T47D (cell line): ENCODE data around the gene SLC17A6.

Source experiments
- DNase-seq, 2 experiments: peaks; one replicate each; pipeline versions ENCODE4 v3.0.0 to v3.0.0-alpha.2; 2011 to 2012; ENCODE audit warnings: low read depth in 1 of 2, low spot score in 1 of 2
- JUND ChIP-seq: IDR thresholded peaks from 2 replicates; pipeline ENCODE4 v1.6.1; 2012; ENCODE audit warnings: low read depth
- in situ Hi-C: cut with HindIII; loops from 2 replicates; pipeline ENCODE4 v1.10.0; 2016; ENCODE audit warnings: low sequenced_read_pairs, low pct_unique_long_range_greater_than_20kb

Gene SLC17A6

GRCh38 chr11:22343371-22344032 is 5.3 kb downstream of the SLC17A6 start:
- DNase-seq: no peak
- in situ Hi-C loops: no loop called here
- TF ChIP-seq JUND: no peak

- no peak for DNase-seq
- in situ Hi-C loops: no loop called here
- no peak for TF ChIP-seq JUND
Measured at GRCh38 chr11:22344081-22344480, 5.9 kb downstream of the SLC17A6 start.

GRCh38 chr11:22346282-22346681 is 8.1 kb downstream of the SLC17A6 start:
- no peak for TF ChIP-seq JUND
- in situ Hi-C loops: no loop called here
- no peak for DNase-seq

- in situ Hi-C loops: no loop called here
- TF ChIP-seq JUND: no peak
- DNase-seq: no peak
Measured at GRCh38 chr11:22347857-22348487, 9.8 kb downstream of the SLC17A6 start.

DNA sequence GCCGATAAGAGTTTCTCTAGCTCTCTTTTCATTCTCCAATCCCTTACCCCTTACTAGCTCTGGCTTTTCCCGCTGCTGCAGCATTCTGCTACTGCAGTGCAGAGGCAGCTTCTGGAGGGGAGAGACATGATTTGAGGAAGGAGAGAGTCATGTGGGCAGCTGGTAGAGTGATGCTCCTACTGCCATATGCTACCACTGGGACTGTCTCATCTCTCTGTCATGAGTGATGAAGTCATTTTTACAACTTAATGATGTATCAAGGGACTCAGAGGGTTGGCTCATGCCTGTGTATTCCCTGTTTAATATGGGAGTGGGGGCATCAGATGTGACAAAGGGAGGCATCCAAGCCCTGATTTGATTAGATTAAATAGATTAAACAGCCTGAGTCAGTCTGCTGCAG is 11.3 kb downstream of the SLC17A6 start:
- no peak for TF ChIP-seq JUND
- in situ Hi-C loops: no loop called here
- DNase-seq: no peak

DNA sequence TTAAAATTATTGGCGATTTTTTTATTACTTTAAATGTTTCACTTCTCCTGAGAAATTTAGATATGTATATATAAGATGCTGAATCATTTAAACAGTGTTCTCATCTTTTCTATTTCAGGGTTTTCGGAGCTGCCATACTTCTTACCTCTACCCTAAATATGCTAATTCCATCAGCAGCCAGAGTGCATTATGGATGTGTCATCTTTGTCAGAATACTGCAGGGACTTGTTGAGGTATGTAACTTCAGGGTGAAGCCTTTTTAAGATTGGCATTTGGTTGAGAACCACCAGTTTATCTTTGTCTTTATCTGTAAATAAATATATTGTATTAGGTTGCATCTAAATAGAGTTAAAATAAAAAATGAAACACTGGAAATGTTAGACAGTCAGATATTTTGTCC is 21.1 kb downstream of the SLC17A6 start:
- no peak for DNase-seq
- no peak for TF ChIP-seq JUND
- in situ Hi-C loops: no loop called here

DNA sequence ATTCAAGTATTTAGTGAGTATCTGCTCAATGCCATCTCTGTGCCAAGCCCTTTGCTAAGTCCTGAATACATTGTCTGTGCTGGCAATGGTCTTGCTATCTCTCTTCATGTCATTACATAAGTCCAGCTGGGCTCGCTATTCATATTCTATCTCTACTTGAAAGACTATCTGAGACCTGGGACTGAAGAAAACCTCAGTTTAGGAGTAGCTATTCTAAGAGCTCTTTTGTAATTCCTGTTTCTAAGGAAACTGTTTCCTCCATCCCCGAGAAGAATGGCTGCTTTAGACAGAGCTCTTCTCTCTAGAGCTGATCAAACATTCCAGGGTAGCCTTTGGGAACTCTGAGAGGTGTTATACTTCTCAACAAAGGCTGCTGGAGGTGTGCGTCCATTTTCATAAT is 33.0 kb downstream of the SLC17A6 start:
- in situ Hi-C loops: no loop called here
- no peak for DNase-seq
- TF ChIP-seq JUND: no peak

DNA sequence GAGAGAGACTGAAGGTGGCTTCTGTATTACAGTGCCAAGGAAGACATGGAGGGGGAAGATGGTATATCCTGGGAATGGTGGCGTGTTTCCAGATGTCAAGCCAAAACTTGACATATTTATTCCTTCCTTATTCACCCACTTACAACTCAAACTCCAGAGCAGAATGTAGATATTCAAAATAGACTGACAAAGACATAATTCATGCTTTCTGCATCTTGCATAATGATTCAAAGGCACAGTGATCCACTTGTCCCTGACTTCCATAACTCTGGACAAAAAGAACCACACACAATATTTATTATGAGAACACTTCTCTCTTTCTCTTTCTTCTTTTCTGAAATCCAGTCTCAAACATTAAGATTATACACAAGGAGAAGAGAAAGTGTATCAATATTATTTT is 48.9 kb downstream of the SLC17A6 start:
- TF ChIP-seq JUND: no peak
- in situ Hi-C loops: no loop called here
- DNase-seq: no peak

GRCh38 chr11:22389526-22390282 is 51.5 kb downstream of the SLC17A6 start:
- in situ Hi-C loops: no loop called here
- no peak for TF ChIP-seq JUND

GRCh38 chr11:22390283-22390655 is 52.1 kb downstream of the SLC17A6 start:
- in situ Hi-C loops: no loop called here
- TF ChIP-seq JUND: no peak
- DNase-seq: no peak

More at GRCh38 chr11:22389526-22390282, 51.5 kb downstream of the SLC17A6 start:
- DNase-seq: no peak

- no peak for TF ChIP-seq JUND
- in situ Hi-C loops: no loop called here
- no peak for DNase-seq
Measured at GRCh38 chr11:22392561-22392960, 54.4 kb downstream of the SLC17A6 start.

GRCh38 chr11:22405377-22405776 is 67.2 kb downstream of the SLC17A6 start:
- no peak for TF ChIP-seq JUND
- no peak for DNase-seq
- in situ Hi-C loops: no loop called here

DNA sequence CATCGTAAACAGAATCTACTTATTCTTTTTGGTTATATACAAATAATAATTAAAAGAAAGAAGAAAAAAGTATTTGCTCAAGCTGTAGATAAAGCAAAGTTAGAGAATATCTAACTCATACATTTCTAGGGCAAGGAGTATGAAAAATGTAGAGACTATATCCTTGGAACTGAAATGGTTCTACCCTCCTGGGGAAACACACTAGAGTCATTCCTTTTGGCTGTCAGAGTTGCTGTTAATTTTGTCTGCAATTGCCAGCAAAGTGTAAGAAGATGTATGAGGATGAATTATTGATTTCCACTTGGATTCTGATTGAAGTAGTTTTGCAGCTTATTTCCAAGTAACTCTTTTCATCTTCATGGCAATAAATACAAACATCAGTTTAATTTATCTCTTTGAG is 69.1 kb downstream of the SLC17A6 start:
- no peak for DNase-seq
- TF ChIP-seq JUND: no peak
- in situ Hi-C loops: no loop called here

GRCh38 chr11:22407921-22408320 is 69.7 kb downstream of the SLC17A6 start:
- DNase-seq: no peak
- no peak for TF ChIP-seq JUND

More at GRCh38 chr11:22407921-22408320, 69.7 kb downstream of the SLC17A6 start:
- in situ Hi-C loops: no loop called here
